ENCODE results near the gene TENM4.

The TENM4 gene

GRCh38 chr11:79294845-79295731, 145.7 kb downstream of the TENM4 start:
- DNase-seq (ENCODE audit: low spot score) = no peak

GRCh38 chr11:79291948-79292347, 148.9 kb downstream of the TENM4 start:
- DNase-seq (ENCODE audit: low spot score) = no peak

- no peak for DNase-seq (ENCODE audit: low spot score)
Observed at GRCh38 chr11:79290761-79291160, 150.1 kb downstream of the TENM4 start.

- no peak for DNase-seq (ENCODE audit: low spot score)
Observed at GRCh38 chr11:79287952-79288351, 152.9 kb downstream of the TENM4 start.

GRCh38 chr11:79285756-79286155, 155.1 kb downstream of the TENM4 start:
- no peak for DNase-seq (ENCODE audit: low spot score)

- DNase-seq (ENCODE audit: low spot score) = no peak
Observed at GRCh38 chr11:79276736-79277325, 164.0 kb downstream of the TENM4 start.

- no peak for DNase-seq (ENCODE audit: low spot score)
Observed at GRCh38 chr11:79274636-79275331, 166.0 kb downstream of the TENM4 start.

GRCh38 chr11:79273781-79274180, 167.0 kb downstream of the TENM4 start:
- DNase-seq (ENCODE audit: low spot score) = no peak

GRCh38 chr11:79269611-79270307, 171.1 kb downstream of the TENM4 start:
- no peak for DNase-seq (ENCODE audit: low spot score)

GRCh38 chr11:79266396-79266795, 174.4 kb downstream of the TENM4 start:
- no peak for DNase-seq (ENCODE audit: low spot score)

- DNase-seq (ENCODE audit: low spot score) = no peak
Observed at GRCh38 chr11:79265756-79266322, 175.0 kb downstream of the TENM4 start.

- DNase-seq (ENCODE audit: low spot score) = no peak
Observed at GRCh38 chr11:79264284-79264683, 176.5 kb downstream of the TENM4 start.

- no peak for DNase-seq (ENCODE audit: low spot score)
Observed at GRCh38 chr11:79263001-79263400, 177.8 kb downstream of the TENM4 start.

GRCh38 chr11:79262221-79262620, 178.6 kb downstream of the TENM4 start:
- DNase-seq (ENCODE audit: low spot score) = no peak

GRCh38 chr11:79261684-79262083, 179.1 kb downstream of the TENM4 start:
- no peak for DNase-seq (ENCODE audit: low spot score)

GRCh38 chr11:79259800-79260199, 181.0 kb downstream of the TENM4 start:
- no peak for DNase-seq (ENCODE audit: low spot score)

GRCh38 chr11:79258576-79258975, 182.3 kb downstream of the TENM4 start:
- DNase-seq (ENCODE audit: low spot score) = no peak

GRCh38 chr11:79255965-79256364, 184.9 kb downstream of the TENM4 start:
- no peak for DNase-seq (ENCODE audit: low spot score)

GRCh38 chr11:79253280-79253679, 187.6 kb downstream of the TENM4 start:
- DNase-seq (ENCODE audit: low spot score) = no peak

GRCh38 chr11:79249295-79249993, 191.4 kb downstream of the TENM4 start:
- no peak for DNase-seq (ENCODE audit: low spot score)

GRCh38 chr11:79244798-79245197, 196.0 kb downstream of the TENM4 start:
- DNase-seq (ENCODE audit: low spot score) = no peak
